ENCODE results near the gene TEX2.
"Not testable (repeated sequence)": the region's sequence is repeated elsewhere in the genome, so short reads cannot be mapped to it uniquely, and the experiment has no call there.

TEX2 gene

GRCh38 chr17:64223931-64224629 lies 39.0 kb downstream of the TEX2 start:
- no peak overlapping the region for H3K27ac ChIP-seq
- TF ChIP-seq CTCF (conservative IDR thresholded peaks at IDR 0.05), result no peak

- no peak overlapping the region; the same call in 1 of the 2 replicates for H3K27ac ChIP-seq
- no peak for TF ChIP-seq CTCF (conservative IDR thresholded peaks at IDR 0.05)
These were observed 39.8 kb downstream of the TEX2 start for GRCh38 chr17:64223283-64223682.

GRCh38 chr17:64221679-64222078 lies 41.4 kb downstream of the TEX2 start:
- H3K27ac ChIP-seq, result no peak overlapping the region
- TF ChIP-seq CTCF (conservative IDR thresholded peaks at IDR 0.05), result no peak

- H3K27ac ChIP-seq, result not testable (repeated sequence)
These were observed 42.5 kb downstream of the TEX2 start for GRCh38 chr17:64220604-64221003.

- no peak overlapping the region for H3K27ac ChIP-seq
- TF ChIP-seq CTCF (conservative IDR thresholded peaks at IDR 0.05), result no peak
These were observed 43.5 kb downstream of the TEX2 start for GRCh38 chr17:64219571-64219970.

GRCh38 chr17:64218066-64218465 lies 45.0 kb downstream of the TEX2 start:
- no peak overlapping the region for H3K27ac ChIP-seq

GRCh38 chr17:64217249-64217691 lies 45.8 kb downstream of the TEX2 start:
- H3K27ac ChIP-seq, result no peak overlapping the region
- no peak for TF ChIP-seq CTCF (conservative IDR thresholded peaks at IDR 0.05)

More at GRCh38 chr17:64218066-64218465, 45.0 kb downstream of the TEX2 start:
- TF ChIP-seq CTCF (conservative IDR thresholded peaks at IDR 0.05), result no peak

All from VCaP (cell line).